ENCODE measurements around the gene KIAA1671.

DNA sequence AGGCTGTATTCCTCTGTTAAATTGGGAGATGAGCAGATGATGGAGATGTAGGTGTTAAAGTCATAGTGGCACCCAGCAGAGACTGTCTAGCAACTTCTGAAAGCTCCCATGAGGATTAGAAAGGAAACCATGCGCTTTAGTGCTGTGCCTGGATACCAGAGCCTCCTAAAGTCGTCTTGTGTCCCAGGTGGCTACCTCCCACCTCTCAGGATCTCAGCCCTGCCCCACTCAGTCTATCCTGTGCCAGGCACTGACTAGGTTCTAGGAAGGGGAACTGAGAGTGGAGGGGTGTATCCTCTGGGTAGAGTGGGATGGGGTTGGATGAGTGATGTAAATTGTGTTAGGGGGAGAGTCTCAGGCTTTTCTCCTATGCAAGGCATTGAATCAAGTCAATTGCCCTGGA is 60.2 kb downstream of the KIAA1671 start:
- TF ChIP-seq SRSF7 (optimal IDR thresholded peaks at IDR 0.05; ENCODE audit: low read depth, low read length) (no peak), JUNB (CRISPR knock-in tag; conservative IDR thresholded peaks at IDR 0.05) (no peak)
